Measurements from ENCODE around the gene BSPH1. TPM values are rescaled to one million over a fixed set of nuclear protein-coding genes. Genes with fewer than 3 reads are reported as not detected.

The BSPH1 gene
- total and polyA plus RNA-seq, 2 donors from 2014 or later: not detected

DNA sequence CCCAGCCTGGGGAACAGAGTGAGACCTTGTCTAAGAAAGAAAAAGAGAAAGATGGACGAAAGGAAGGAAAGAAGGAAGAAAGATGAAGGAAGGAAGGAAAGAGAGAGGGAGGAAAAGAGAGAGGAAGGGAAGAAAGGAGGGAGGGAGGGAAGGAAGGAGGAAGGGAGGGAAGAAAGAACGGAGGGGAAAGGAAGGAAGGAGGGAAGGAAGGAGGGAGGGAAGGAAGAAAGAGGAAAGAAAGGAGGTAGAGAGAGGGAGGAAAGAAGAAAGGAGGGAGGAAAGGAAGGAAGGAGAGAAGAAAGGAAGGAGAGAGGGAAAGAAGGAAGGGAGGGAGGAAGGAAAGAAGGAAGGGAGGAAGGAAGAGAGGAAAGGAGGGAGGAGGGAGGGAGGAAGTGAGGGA is 31.0 kb upstream of the BSPH1 start:
- Histone ChIP-seq H3K9me3 (ENCODE audit: control insufficient read depth in 2 of 3, insufficient read depth in 1 of 3, low read length in 3 of 3) (no peaks in the 10 kb centered on the region), H3K9ac (ENCODE audit: low read length in 3 of 3) (no peak overlapping the region), H3K36me3 (ENCODE audit: control insufficient read depth in 2 of 3, insufficient read depth in 3 of 3, low read length in 3 of 3) (no peaks in the 10 kb centered on the region), H3K4me3 (ENCODE audit: low read length in 3 of 3) (no peak overlapping the region), H3K4me1 (ENCODE audit: control insufficient read depth in 2 of 3, insufficient read depth in 2 of 3, low read depth in 1 of 3, low read length in 3 of 3) (no peaks in the 10 kb centered on the region), H3K27me3 (ENCODE audit: control insufficient read depth, insufficient read depth, low read length) (no peaks in the 10 kb centered on the region), H3K27ac (ENCODE audit: low read depth in 2 of 2, low read length in 2 of 2) (no peak overlapping the region)
- DNase-seq: no peak
- FAIRE-seq: no peak
- TF ChIP-seq CTCF (IDR thresholded peaks at IDR 0.05; ENCODE audit: borderline replicate concordance, extremely low read depth, insufficient read depth): no peak
- intact Hi-C loops (cut with DNase I): no loop called here

DNA sequence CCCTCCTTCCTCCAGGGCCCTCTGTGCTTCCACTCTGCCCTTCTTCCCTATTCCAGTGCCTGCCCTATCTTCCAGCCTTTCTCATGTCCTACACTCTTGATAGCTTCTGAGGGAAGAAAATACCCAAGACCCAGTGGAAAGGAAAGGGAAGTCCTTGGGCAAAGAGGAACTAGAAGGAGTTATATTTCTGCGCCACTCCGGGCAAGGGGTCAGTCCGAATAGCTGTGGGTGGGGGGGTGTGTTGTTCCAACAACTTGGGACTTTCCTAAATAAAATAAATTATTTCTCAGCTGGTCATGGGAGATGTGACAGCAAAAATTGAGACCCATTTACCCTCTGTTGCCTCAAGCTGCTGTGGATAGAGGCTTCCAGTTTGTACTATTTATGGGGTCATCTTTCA is 28.7 kb upstream of the BSPH1 start:
- TF ChIP-seq CTCF (IDR thresholded peaks at IDR 0.05; ENCODE audit: borderline replicate concordance, extremely low read depth, insufficient read depth): no peak
- Histone ChIP-seq H3K27ac (ENCODE audit: low read depth in 2 of 2, low read length in 2 of 2) (no peak overlapping the region), H3K27me3 (ENCODE audit: control insufficient read depth, insufficient read depth, low read length) (no peaks in the 10 kb centered on the region), H3K9ac (ENCODE audit: low read length in 3 of 3) (no peak overlapping the region), H3K4me1 (ENCODE audit: control insufficient read depth in 2 of 3, insufficient read depth in 2 of 3, low read depth in 1 of 3, low read length in 3 of 3) (no peaks in the 10 kb centered on the region), H3K4me3 (ENCODE audit: low read length in 3 of 3) (no peak overlapping the region), H3K9me3 (ENCODE audit: control insufficient read depth in 2 of 3, insufficient read depth in 1 of 3, low read length in 3 of 3) (no peaks in the 10 kb centered on the region), H3K36me3 (ENCODE audit: control insufficient read depth in 2 of 3, insufficient read depth in 3 of 3, low read length in 3 of 3) (no peaks in the 10 kb centered on the region)
- no peak for DNase-seq
- FAIRE-seq: no peak
- intact Hi-C loops (cut with DNase I): no loop called here

DNA sequence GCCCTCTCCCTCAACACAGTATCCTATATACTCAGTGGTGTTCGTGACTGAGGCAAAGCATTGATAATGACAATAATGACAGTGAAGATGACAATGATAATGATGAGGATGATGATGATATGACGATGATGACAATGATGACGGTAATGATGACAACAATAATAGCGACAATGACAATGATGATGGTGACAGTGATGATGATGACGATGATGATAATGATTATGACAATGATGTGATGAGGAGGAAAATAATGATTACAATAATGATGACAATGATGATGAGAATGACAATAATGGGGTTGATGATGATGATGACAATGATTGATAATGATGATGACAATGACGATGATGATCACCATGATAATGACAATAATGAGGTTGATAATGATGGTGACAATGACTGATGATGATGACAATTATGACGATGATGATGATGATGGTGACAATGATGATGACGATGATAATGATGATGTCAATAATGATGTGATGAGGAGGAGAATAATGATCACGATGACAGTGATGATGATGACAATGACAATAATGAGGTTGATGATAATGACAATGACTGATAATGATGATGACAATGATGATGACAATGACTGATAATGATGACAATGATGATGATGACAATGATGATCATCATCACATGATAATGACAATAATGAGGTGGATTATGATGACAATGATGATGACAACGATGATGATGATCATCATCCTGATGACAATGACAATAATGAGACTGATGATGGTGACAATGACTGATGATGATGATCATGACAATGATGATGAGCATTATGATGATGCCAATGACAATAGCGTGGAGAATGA is 19.2 kb upstream of the BSPH1 start:
- FAIRE-seq (no peak), DNase-seq (no peak)
- TF ChIP-seq CTCF (IDR thresholded peaks at IDR 0.05; ENCODE audit: borderline replicate concordance, extremely low read depth, insufficient read depth): no peak
- Histone ChIP-seq H3K4me1 (ENCODE audit: control insufficient read depth in 2 of 3, insufficient read depth in 2 of 3, low read depth in 1 of 3, low read length in 3 of 3) (no peaks in the 10 kb centered on the region), H3K9me3 (ENCODE audit: control insufficient read depth in 2 of 3, insufficient read depth in 1 of 3, low read length in 3 of 3) (peaks cover 0 to 7% (median 2%) of the 10 kb centered on the region in 3 donors), H3K27ac (ENCODE audit: low read depth in 2 of 2, low read length in 2 of 2) (no peak overlapping the region), H3K4me3 (ENCODE audit: low read length in 3 of 3) (no peak overlapping the region), H3K36me3 (ENCODE audit: control insufficient read depth in 2 of 3, insufficient read depth in 3 of 3, low read length in 3 of 3) (no peaks in the 10 kb centered on the region), H3K9ac (ENCODE audit: low read length in 3 of 3) (no peak overlapping the region), H3K27me3 (ENCODE audit: control insufficient read depth, insufficient read depth, low read length) (no peaks in the 10 kb centered on the region)
- intact Hi-C loops (cut with DNase I): no loop called here
